HG03108 (cell line): Measurements from ENCODE around the gene PLCD3.

Experiments used
- ATAC-seq: cut with Tn5 transposase; IDR thresholded peaks from one replicate; pipeline ENCODE4 v1.9.1; 2021; ENCODE audit warnings: moderate library complexity; ENCODE audit not compliant: unreplicated experiment

PLCD3 gene

DNA sequence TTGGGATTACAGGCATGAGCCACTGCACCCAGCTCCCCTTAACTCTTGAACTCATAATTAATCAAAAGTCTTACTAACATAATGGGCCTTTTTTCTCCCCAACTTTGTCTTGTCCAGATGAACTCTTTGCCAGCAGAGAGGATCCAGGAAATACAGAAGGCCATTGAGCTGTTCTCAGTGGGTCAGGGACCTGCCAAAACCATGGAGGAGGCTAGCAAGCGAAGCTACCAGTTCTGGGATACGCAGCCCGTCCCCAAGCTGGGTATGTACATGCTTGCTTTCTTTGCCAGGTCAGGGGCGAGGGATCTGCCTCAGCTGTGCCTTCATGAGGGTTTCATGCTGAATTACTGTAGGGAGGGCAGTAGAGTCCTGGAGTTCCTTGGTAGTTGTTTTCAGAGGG is 45.9 kb downstream of the PLCD3 start:
- ATAC-seq, result no peak

- no peak for ATAC-seq
These were observed 51.1 kb downstream of the PLCD3 start for GRCh38 chr17:45081047-45081703.

DNA sequence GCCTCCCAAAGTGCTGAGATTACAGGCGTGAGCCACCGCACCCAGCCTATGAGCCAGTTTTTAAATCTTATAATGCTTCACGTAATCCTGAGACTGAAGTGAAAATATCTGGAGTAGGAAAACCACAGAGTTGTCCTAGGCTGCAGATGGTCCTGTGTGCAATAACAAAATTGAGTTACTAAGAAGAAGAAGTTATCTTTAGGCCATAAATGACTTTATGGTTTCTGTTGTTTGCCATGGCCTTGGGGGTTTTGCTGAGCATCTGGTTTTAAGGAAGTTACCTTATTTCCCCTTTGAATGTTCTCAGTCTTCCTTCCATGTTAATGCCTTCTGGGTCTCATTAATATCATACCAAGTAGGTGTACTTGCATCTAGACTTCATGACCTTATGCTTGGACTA is 54.7 kb downstream of the PLCD3 start:
- ATAC-seq, result no peak

DNA sequence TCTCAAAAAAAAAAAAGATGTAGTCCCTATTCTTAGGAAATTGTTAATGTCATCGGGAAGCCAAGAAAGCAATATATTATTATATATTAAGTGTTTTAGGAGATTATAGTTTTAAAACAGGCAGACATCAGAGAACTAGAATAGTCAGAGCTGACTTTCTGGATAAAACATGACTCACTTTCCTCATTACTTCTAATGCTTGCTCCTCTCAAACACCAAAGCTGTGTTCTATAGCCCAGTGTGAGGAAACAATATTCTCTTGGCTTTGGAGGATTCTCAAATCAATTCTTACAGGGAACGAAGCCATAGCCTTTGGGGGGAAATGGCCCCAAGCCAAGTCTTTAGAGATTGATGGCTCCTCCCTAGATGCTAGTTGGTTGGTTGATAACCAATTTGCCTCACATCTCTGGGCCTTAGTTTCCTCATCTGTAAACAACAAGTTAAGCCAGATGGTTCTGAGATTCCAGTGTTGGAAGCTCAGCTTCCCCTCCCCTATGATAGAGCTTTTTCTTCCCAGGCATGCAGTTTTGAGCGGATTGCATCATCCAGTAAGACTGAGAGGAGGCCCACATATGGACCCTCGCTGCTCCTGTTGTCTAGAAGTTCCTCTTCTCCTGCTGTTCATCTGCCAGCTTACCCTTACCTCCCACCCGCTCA is 58.8 kb downstream of the PLCD3 start:
- ATAC-seq, result no peak

DNA sequence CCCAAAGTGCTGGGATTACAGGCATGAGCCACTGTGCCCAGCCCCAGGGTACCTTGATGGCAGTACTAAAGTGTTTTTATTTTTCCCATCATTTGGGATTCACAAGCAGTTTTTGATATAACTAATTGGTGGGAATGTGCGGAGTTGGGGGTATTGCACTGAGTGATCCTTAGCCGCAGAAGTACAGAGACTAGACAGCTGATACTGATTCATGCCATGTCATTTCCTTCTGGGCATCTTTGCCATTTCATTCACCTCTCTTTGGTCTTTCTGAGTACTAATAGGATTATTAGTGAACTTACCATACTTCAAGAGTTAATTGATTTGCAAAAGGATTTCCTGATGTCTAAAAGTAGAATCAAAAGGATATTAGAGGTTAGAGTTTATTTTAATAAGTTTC is 61.5 kb downstream of the PLCD3 start:
- ATAC-seq, result no peak

DNA sequence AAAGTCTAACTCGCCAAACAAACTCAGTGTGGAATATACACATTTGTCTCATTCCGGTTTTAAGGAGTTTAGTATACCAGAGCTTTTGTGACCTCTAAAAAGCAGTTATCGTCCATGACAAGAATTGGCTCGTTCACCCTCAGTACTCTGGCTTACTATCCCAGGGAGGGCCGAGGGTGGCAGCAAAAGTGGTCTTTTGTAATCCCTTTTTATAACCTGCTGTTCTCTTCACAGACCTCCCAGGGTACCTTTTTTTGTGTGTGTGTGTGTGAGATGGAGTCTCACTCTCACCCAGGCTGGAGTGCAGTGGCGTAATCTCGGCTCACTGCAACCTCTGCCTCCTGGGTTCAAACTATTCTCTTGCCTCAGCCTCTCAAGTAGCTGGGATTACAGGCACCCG is 62.3 kb downstream of the PLCD3 start:
- no peak for ATAC-seq

GRCh38 chr17:45067637-45068036 is 64.7 kb downstream of the PLCD3 start:
- no peak for ATAC-seq

DNA sequence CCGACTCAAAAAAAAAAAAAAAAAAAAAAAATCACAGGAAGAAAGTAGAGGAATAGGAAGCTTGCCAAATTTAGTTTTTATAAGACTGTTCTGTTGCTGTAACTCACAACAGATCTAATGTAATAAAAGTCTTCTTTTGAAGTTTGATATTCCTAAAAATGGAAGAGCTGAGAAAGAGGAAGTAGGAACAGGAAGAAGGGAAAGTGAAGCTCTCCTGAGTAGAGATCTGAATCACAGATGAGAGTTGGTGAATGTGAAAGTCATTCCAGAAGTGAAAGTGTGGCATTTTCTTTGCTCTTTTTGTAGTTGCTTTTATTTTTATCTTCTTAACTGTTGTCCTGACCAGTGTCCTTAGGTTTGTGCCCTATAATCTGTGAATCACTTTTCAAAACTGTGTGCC is 69.1 kb downstream of the PLCD3 start:
- ATAC-seq, result no peak

- no peak for ATAC-seq
These were observed 70.6 kb downstream of the PLCD3 start for GRCh38 chr17:45061606-45062205.

DNA sequence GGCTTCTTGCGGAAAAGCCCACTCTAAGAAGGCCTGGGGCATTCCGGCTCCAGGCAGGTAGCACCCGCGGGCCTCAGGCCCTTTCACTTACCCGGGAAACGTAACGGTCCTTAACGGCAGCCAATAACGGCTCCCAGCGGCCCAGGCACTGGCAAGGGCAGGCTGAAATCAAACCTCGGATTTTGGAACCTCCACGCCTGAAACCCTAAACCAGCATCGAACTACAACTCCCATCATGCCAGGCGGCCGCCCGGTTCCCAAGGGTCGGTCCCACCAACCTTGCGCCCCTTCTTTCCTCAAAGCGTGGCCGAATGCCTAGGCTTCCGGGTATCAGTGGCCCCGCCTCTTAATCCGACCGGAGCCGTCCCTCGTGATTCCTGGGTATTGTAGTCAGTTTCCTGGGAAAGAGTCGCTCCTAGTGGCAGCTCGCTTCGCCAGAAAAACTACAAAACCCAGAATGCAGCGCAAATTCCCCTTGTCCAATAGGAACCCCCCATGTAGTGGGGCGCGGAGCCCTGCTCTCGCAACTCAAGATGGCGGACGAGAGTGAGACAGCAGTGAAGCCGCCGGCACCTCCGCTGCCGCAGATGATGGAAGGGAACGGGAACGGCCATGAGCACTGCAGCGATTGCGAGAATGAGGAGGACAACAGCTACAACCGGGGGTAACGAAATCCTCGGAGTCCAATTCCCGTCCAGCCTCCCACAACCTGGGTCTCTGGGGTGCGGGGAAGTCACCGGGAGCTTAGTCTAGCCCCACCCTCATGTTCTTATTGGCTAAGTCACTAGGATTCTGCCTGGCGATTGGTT is 71.3 kb downstream of the PLCD3 start, which contains the start of gene NMT1:
TSS of gene NMT1 (plus strand) at position 521 of the 809 bp plus-strand sequence. CDS start at position 534, 13 bp downstream.
- peak; percentile 87 for ATAC-seq

GRCh38 chr17:45060382-45060796 is 71.9 kb downstream of the PLCD3 start:
- ATAC-seq, result no peak
